Liver (tissue), 9 donors: ENCODE results near the gene ERAP2. TPM values are rescaled to one million over a fixed set of nuclear protein-coding genes. Genes with fewer than 3 reads are reported as not detected.

Source experiments
- DNase-seq: peaks from one replicate; pipeline ENCODE4 v3.0.0-alpha.2; 2017; ENCODE audit warnings: low spot score
- H3K27ac ChIP-seq, 2 donors: one replicate each; pipeline ENCODE4 v1.7.0; 2013; ENCODE audit warnings: inconsistent platforms in 2 of 2, low read length in 2 of 2, control low read depth in 1 of 2, low read depth in 1 of 2, mild to moderate bottlenecking in 1 of 2
- H3K27me3 ChIP-seq, 4 donors: one replicate each; pipeline versions ENCODE4 v1.6.1 to v1.7.0; 2013; ENCODE audit warnings: low read length in 3 of 4, inconsistent platforms in 1 of 4, mild to moderate bottlenecking in 1 of 4, moderate library complexity in 1 of 4; ENCODE audit not compliant: control insufficient read depth in 4 of 4, insufficient read depth in 4 of 4
- H3K36me3 ChIP-seq, 4 donors: one replicate each; pipeline versions ENCODE4 v1.6.1 to v1.7.0; 2013; ENCODE audit warnings: low read length in 3 of 4, mild to moderate bottlenecking in 3 of 4, low read depth in 1 of 4, moderate library complexity in 1 of 4; ENCODE audit not compliant: control insufficient read depth in 4 of 4, insufficient read depth in 3 of 4
- H3K4me1 ChIP-seq, 4 donors: one replicate each; pipeline versions ENCODE4 v1.6.1 to v1.7.0; 2013; ENCODE audit warnings: low read length in 3 of 4, mild to moderate bottlenecking in 3 of 4, moderate library complexity in 1 of 4; ENCODE audit not compliant: control insufficient read depth in 4 of 4, insufficient read depth in 4 of 4
- H3K4me3 ChIP-seq, 3 donors: one replicate each; pipeline versions ENCODE4 v1.6.1 to v1.7.0; 2013; ENCODE audit warnings: low read length in 3 of 3, control low read depth in 1 of 3, low read depth in 1 of 3, mild to moderate bottlenecking in 1 of 3
- H3K9ac ChIP-seq, 2 donors: one replicate each; pipeline ENCODE4 v1.7.0; 2013; ENCODE audit warnings: low read length in 2 of 2, mild to moderate bottlenecking in 2 of 2, moderate library complexity in 2 of 2, control low read depth in 1 of 2, low read depth in 1 of 2
- H3K9me3 ChIP-seq, 4 donors: one replicate each; pipeline versions ENCODE4 v1.6.1 to v1.7.0; 2013; ENCODE audit warnings: low read length in 3 of 4; ENCODE audit not compliant: control insufficient read depth in 4 of 4
- ATF3 ChIP-seq: IDR thresholded peaks from 2 replicates; pipeline ENCODE4 v1.6.1; 2016; ENCODE audit warnings: antibody characterized with exemption
- CTCF ChIP-seq: fragments of 150-350 bp; IDR thresholded peaks from 2 replicates; pipeline ENCODE4 v1.5.1; 2017; ENCODE audit warnings: improper control_type of control experiment, low read depth, low read length; ENCODE audit not compliant: missing input control
- EGR1 ChIP-seq, 2 donors: IDR thresholded peaks; 2 replicates each; pipeline ENCODE4 v1.6.1; 2016 to 2018; ENCODE audit warnings: antibody characterized with exemption in 2 of 2, low read depth in 2 of 2
- FOXA1 ChIP-seq: IDR thresholded peaks from 2 replicates; pipeline ENCODE4 v1.6.1; 2016; ENCODE audit warnings: antibody characterized with exemption
- FOXA2 ChIP-seq: IDR thresholded peaks from 2 replicates; pipeline ENCODE4 v1.6.1; 2016; ENCODE audit warnings: antibody characterized with exemption
- GABPA ChIP-seq, 2 donors: IDR thresholded peaks in 1 of 2; conservative IDR thresholded peaks in 1 of 2; 2 replicates each; pipeline ENCODE4 v1.6.1; 2016; ENCODE audit warnings: antibody characterized with exemption in 2 of 2, mild to moderate bottlenecking in 1 of 2, moderate library complexity in 1 of 2
- HNF4A ChIP-seq, 2 donors: conservative IDR thresholded peaks; 2 replicates each; pipeline ENCODE4 v1.6.1; 2016; ENCODE audit warnings: antibody characterized with exemption in 2 of 2, mild to moderate bottlenecking in 2 of 2
- HNF4G ChIP-seq: IDR thresholded peaks from 2 replicates; pipeline ENCODE4 v1.6.1; 2016; ENCODE audit warnings: antibody characterized with exemption
- JUND ChIP-seq, 2 donors: IDR thresholded peaks; 2 replicates each; pipeline ENCODE4 v1.6.1; 2016; ENCODE audit warnings: antibody characterized with exemption in 2 of 2
- MAX ChIP-seq: IDR thresholded peaks from 2 replicates; pipeline ENCODE4 v1.6.1; 2016; ENCODE audit warnings: antibody characterized with exemption
- NR2F2 ChIP-seq: IDR thresholded peaks from 2 replicates; pipeline ENCODE4 v1.6.1; 2016; ENCODE audit warnings: antibody characterized with exemption
- RAD21 ChIP-seq, 2 donors: IDR thresholded peaks; 2 replicates each; pipeline ENCODE4 v1.6.1; 2016; ENCODE audit warnings: antibody characterized with exemption in 2 of 2, mild to moderate bottlenecking in 2 of 2
- REST ChIP-seq: IDR thresholded peaks from 2 replicates; pipeline ENCODE4 v1.6.1; 2016; ENCODE audit warnings: antibody characterized with exemption, mild to moderate bottlenecking
- RXRA ChIP-seq, 2 donors: IDR thresholded peaks; 2 replicates each; pipeline ENCODE4 v1.6.1; 2017 to 2018; ENCODE audit warnings: antibody characterized with exemption in 2 of 2, mild to moderate bottlenecking in 1 of 2
- SP1 ChIP-seq: IDR thresholded peaks from 2 replicates; pipeline ENCODE4 v1.6.1; 2018; ENCODE audit warnings: antibody characterized with exemption, mild to moderate bottlenecking
- TAF1 ChIP-seq: conservative IDR thresholded peaks from 2 replicates; pipeline ENCODE4 v1.6.1; 2016; ENCODE audit warnings: antibody characterized with exemption, mild to moderate bottlenecking
- YY1 ChIP-seq: IDR thresholded peaks from 2 replicates; pipeline ENCODE4 v1.6.1; 2016; ENCODE audit warnings: antibody characterized with exemption, mild to moderate bottlenecking
- ZBTB33 ChIP-seq: IDR thresholded peaks from 2 replicates; pipeline ENCODE4 v1.6.1; 2016; ENCODE audit warnings: antibody characterized with exemption
- WGBS: extraction: QIAGEN DNeasy Blood & Tissue Kit; methylation state at CpG from one replicate; pipeline ENCODE4 v1.1.7; 2013; 5-methylcytosine and 5-hydroxymethylcytosine counted together
- polyA plus RNA-seq, 2 donors: library from polyadenylated mRNA; stranded (reverse) in 1 of 2; unstranded in 1 of 2; fragments of 200-250 nt in 1 of 2; fragments of >200 nt in 1 of 2; fragmentation: Nextera tagmentation in 1 of 2; extraction: Ambion mirVana in 1 of 2; gene quantifications; one replicate each; pipeline versions ENCODE4 v1.2.1 to v1.2.3, GENCODE V29; 2013 to 2015
- total RNA-seq, 2 donors: library from RNA; depleted of rRNA; stranded (reverse); fragments of >200 nt; gene quantifications; one replicate each; pipeline ENCODE4 v1.2.3, GENCODE V29; 2014
- donor health status: healthy.
- donor health status: healthy.
- donor health status: healthy.
- donor health status: healthy.
- donor health status: healthy.

ERAP2 gene
- total and polyA plus RNA-seq, 4 donors, result 1.8 to 15.5 (median 10.7) TPM

GRCh38 chr5:96863114-96863513 is 13.2 kb upstream of the ERAP2 start:
- WGBS, result 98% methylated on average over 2 of the region's 2 CpGs

More at GRCh38 chr5:96863114-96863513, 13.2 kb upstream of the ERAP2 start:
- Histone ChIP-seq H3K4me1 (peaks cover 2 to 13% (median 10%) of the 10 kb centered on the region in 4 donors), H3K27me3 (no peaks in the 10 kb centered on the region), H3K9ac (no peak overlapping the region), H3K4me3 (no peak overlapping the region), H3K36me3 (no peaks in the 10 kb centered on the region), H3K9me3 (no peaks in the 10 kb centered on the region), H3K27ac (no peak overlapping the region)
- DNase-seq, result no peak
- TF ChIP-seq SP1, result no peak
- no peak for TF ChIP-seq REST
- TF ChIP-seq RXRA (IDR thresholded peaks at IDR 0.05), result no peak
- no peak for TF ChIP-seq NR2F2
- TF ChIP-seq MAX, result no peak
- no peak for TF ChIP-seq HNF4A (conservative IDR thresholded peaks at IDR 0.05)
- TF ChIP-seq FOXA1, result no peak
- no peak for TF ChIP-seq FOXA2
- no peak for TF ChIP-seq ATF3
- no peak for TF ChIP-seq TAF1
- TF ChIP-seq YY1, result no peak
- TF ChIP-seq GABPA (IDR thresholded peaks at IDR 0.05 in 1 of 2, conservative IDR thresholded peaks at IDR 0.05 in 1 of 2), result no peak
- TF ChIP-seq JUND (IDR thresholded peaks at IDR 0.05), result no peak
- no peak for TF ChIP-seq HNF4G
- no peak for TF ChIP-seq CTCF
- no peak for TF ChIP-seq EGR1 (IDR thresholded peaks at IDR 0.05; ENCODE audit: low read depth in 2 of 2)
- TF ChIP-seq ZBTB33, result no peak
- no peak for TF ChIP-seq RAD21 (IDR thresholded peaks at IDR 0.05)
